Measurements from ENCODE around the gene MYO16.
"Not testable (repeated sequence)": the region's sequence is repeated elsewhere in the genome, so short reads cannot be mapped to it uniquely, and the experiment has no call there.

Gene MYO16

GRCh38 chr13:108747843-108748242 lies 118.4 kb downstream of the MYO16 start:
- DNase-seq = no peak

- DNase-seq = no peak
These were observed 122.9 kb downstream of the MYO16 start for GRCh38 chr13:108752276-108752675.

- no peak for DNase-seq
These were observed 125.7 kb downstream of the MYO16 start for GRCh38 chr13:108755083-108755482.

- DNase-seq = no peak
These were observed 130.7 kb downstream of the MYO16 start for GRCh38 chr13:108760129-108760528.

GRCh38 chr13:108760541-108760940 lies 131.1 kb downstream of the MYO16 start:
- DNase-seq = no peak

- DNase-seq = no peak
These were observed 138.6 kb downstream of the MYO16 start for GRCh38 chr13:108768035-108768434.

- DNase-seq = no peak
These were observed 140.0 kb downstream of the MYO16 start for GRCh38 chr13:108769213-108770070.

- no peak for DNase-seq
These were observed 146.2 kb downstream of the MYO16 start for GRCh38 chr13:108775597-108775996.

GRCh38 chr13:108776650-108777049 lies 147.2 kb downstream of the MYO16 start:
- DNase-seq = no peak

GRCh38 chr13:108777421-108778420 lies 148.3 kb downstream of the MYO16 start:
- no peak for DNase-seq

- no peak for DNase-seq
These were observed 149.9 kb downstream of the MYO16 start for GRCh38 chr13:108779308-108779707.

GRCh38 chr13:108780706-108781105 lies 151.3 kb downstream of the MYO16 start:
- no peak for DNase-seq

- DNase-seq = no peak
These were observed 151.9 kb downstream of the MYO16 start for GRCh38 chr13:108781312-108781711.

GRCh38 chr13:108782480-108782879 lies 153.1 kb downstream of the MYO16 start:
- DNase-seq = not testable (repeated sequence)

GRCh38 chr13:108785844-108786243 lies 156.4 kb downstream of the MYO16 start:
- DNase-seq = no peak

GRCh38 chr13:108786456-108787200 lies 157.2 kb downstream of the MYO16 start:
- no peak for DNase-seq

GRCh38 chr13:108787700-108788414 lies 158.4 kb downstream of the MYO16 start:
- DNase-seq = no peak

- no peak for DNase-seq
These were observed 160.1 kb downstream of the MYO16 start for GRCh38 chr13:108789476-108789875.

- DNase-seq = no peak
These were observed 166.4 kb downstream of the MYO16 start for GRCh38 chr13:108795841-108796240.

GRCh38 chr13:108797354-108797753 lies 167.9 kb downstream of the MYO16 start:
- no peak for DNase-seq

GRCh38 chr13:108807841-108808240 lies 178.4 kb downstream of the MYO16 start:
- DNase-seq = no peak

- DNase-seq = no peak
These were observed 182.8 kb downstream of the MYO16 start for GRCh38 chr13:108812165-108812564.
